Measurements from ENCODE around the gene GFER. TPM values are rescaled to one million over a fixed set of nuclear protein-coding genes. Genes with fewer than 3 reads are reported as not detected.

The GFER gene
- polyA plus RNA-seq, 1 donor: 48.5 TPM

- peak in 1 of 2 donors; percentile 58 for DNase-seq
- H3K27me3 ChIP-seq (ENCODE audit: control insufficient read depth, insufficient read depth, low read length): peaks cover 45% of the 10 kb centered on the region
- WGBS (ENCODE audit: insufficient coverage, low lambda C conversion rate): no CpG with 5 or more reads among the region's 6 CpGs
These were observed 2.6 kb upstream of the GFER start, which contains the start of gene NOXO1 for GRCh38 chr16:1981398-1981836. TSS of gene NOXO1 (minus strand) at chr16:1981469. CDS start at chr16:1981179, 290 bp downstream.

GRCh38 chr16:1982013-1982433 is 2.0 kb upstream of the GFER start:
- Histone ChIP-seq H3K27ac (ENCODE audit: low read length) (no peak overlapping the region), H3K36me3 (ENCODE audit: control insufficient read depth, insufficient read depth, low read length) (peaks cover 33% of the 10 kb centered on the region), H3K9me3 (ENCODE audit: control insufficient read depth, low read depth, low read length) (peaks cover 12% of the 10 kb centered on the region), H3K4me1 (ENCODE audit: control insufficient read depth, insufficient read depth, low read length) (peaks cover 63% of the 10 kb centered on the region), H3K27me3 (ENCODE audit: control insufficient read depth, insufficient read depth, low read length) (peaks cover 45% of the 10 kb centered on the region), H3K4me3 (ENCODE audit: low read length) (no peak overlapping the region)
- no CpG with 5 or more reads among the region's 5 CpGs for WGBS (ENCODE audit: insufficient coverage, low lambda C conversion rate)
- peak in 1 of 2 donors; percentile 29 for DNase-seq

More at GRCh38 chr16:1981398-1981836, 2.6 kb upstream of the GFER start, which contains the start of gene NOXO1:
- Histone ChIP-seq H3K36me3 (ENCODE audit: control insufficient read depth, insufficient read depth, low read length) (peaks cover 33% of the 10 kb centered on the region), H3K4me1 (ENCODE audit: control insufficient read depth, insufficient read depth, low read length) (peaks cover 63% of the 10 kb centered on the region), H3K9me3 (ENCODE audit: control insufficient read depth, low read depth, low read length) (peaks cover 12% of the 10 kb centered on the region), H3K4me3 (ENCODE audit: low read length) (no peak within 1 kb of the TSS), H3K27ac (ENCODE audit: low read length) (no peak within 1 kb of the TSS)

- Histone ChIP-seq H3K4me1 (ENCODE audit: control insufficient read depth, insufficient read depth, low read length) (peaks cover 63% of the 10 kb centered on the region), H3K9me3 (ENCODE audit: control insufficient read depth, low read depth, low read length) (peaks cover 9% of the 10 kb centered on the region)
These were observed 926 bp upstream of the GFER start for GRCh38 chr16:1982991-1983543.

GRCh38 chr16:1984347-1985225 is 593 bp downstream of the GFER start:
- Histone ChIP-seq H3K27ac (ENCODE audit: low read length) (peak overlapping the region; percentile 58), H3K27me3 (ENCODE audit: control insufficient read depth, insufficient read depth, low read length) (peaks cover 51% of the 10 kb centered on the region), H3K4me3 (ENCODE audit: low read length) (peak overlapping the region; percentile 60), H3K9me3 (ENCODE audit: control insufficient read depth, low read depth, low read length) (peaks cover 8% of the 10 kb centered on the region), H3K4me1 (ENCODE audit: control insufficient read depth, insufficient read depth, low read length) (peaks cover 60% of the 10 kb centered on the region), H3K36me3 (ENCODE audit: control insufficient read depth, insufficient read depth, low read length) (peaks cover 23% of the 10 kb centered on the region)
- WGBS (ENCODE audit: insufficient coverage, low lambda C conversion rate): no CpG with 5 or more reads among the region's 58 CpGs
- peak; percentile 55 to 74 for DNase-seq

More at GRCh38 chr16:1982991-1983543, 926 bp upstream of the GFER start:
- no peak for DNase-seq
- WGBS (ENCODE audit: insufficient coverage, low lambda C conversion rate): 60% methylated on average over 3 of the region's 19 CpGs
- Histone ChIP-seq H3K36me3 (ENCODE audit: control insufficient read depth, insufficient read depth, low read length) (peaks cover 27% of the 10 kb centered on the region), H3K27me3 (ENCODE audit: control insufficient read depth, insufficient read depth, low read length) (peaks cover 45% of the 10 kb centered on the region), H3K27ac (ENCODE audit: low read length) (no peak overlapping the region), H3K4me3 (ENCODE audit: low read length) (peak overlapping the region; percentile 17)

- Histone ChIP-seq H3K27ac (ENCODE audit: low read length) (peak overlapping the region; percentile 58), H3K4me1 (ENCODE audit: control insufficient read depth, insufficient read depth, low read length) (peaks cover 55% of the 10 kb centered on the region), H3K36me3 (ENCODE audit: control insufficient read depth, insufficient read depth, low read length) (peaks cover 23% of the 10 kb centered on the region), H3K27me3 (ENCODE audit: control insufficient read depth, insufficient read depth, low read length) (peaks cover 46% of the 10 kb centered on the region), H3K9me3 (ENCODE audit: control insufficient read depth, low read depth, low read length) (peaks cover 7% of the 10 kb centered on the region), H3K4me3 (ENCODE audit: low read length) (peak overlapping the region; percentile 60)
- no CpG with 5 or more reads among the region's 14 CpGs for WGBS (ENCODE audit: insufficient coverage, low lambda C conversion rate)
- DNase-seq: peak in 1 of 2 donors; percentile 56
These were observed 1.6 kb downstream of the GFER start for GRCh38 chr16:1985466-1986150.

- Histone ChIP-seq H3K9me3 (ENCODE audit: control insufficient read depth, low read depth, low read length) (peaks cover 13% of the 10 kb centered on the region), H3K27ac (ENCODE audit: low read length) (no peak overlapping the region), H3K4me1 (ENCODE audit: control insufficient read depth, insufficient read depth, low read length) (peaks cover 52% of the 10 kb centered on the region), H3K27me3 (ENCODE audit: control insufficient read depth, insufficient read depth, low read length) (peaks cover 41% of the 10 kb centered on the region), H3K4me3 (ENCODE audit: low read length) (no peak overlapping the region), H3K36me3 (ENCODE audit: control insufficient read depth, insufficient read depth, low read length) (peaks cover 23% of the 10 kb centered on the region)
- DNase-seq: no peak
- no CpG with 5 or more reads among the region's 10 CpGs for WGBS (ENCODE audit: insufficient coverage, low lambda C conversion rate)
These were observed 3.2 kb downstream of the GFER start for GRCh38 chr16:1987198-1987597.

- peaks cover 23% of the 10 kb centered on the region for H3K36me3 ChIP-seq (ENCODE audit: control insufficient read depth, insufficient read depth, low read length)
- peak within 1 kb of the TSS; percentile 33 for H3K4me3 ChIP-seq (ENCODE audit: low read length)
- H3K4me1 ChIP-seq (ENCODE audit: control insufficient read depth, insufficient read depth, low read length): peaks cover 41% of the 10 kb centered on the region
- DNase-seq: no peak
- no peak within 1 kb of the TSS for H3K27ac ChIP-seq (ENCODE audit: low read length)
- H3K27me3 ChIP-seq (ENCODE audit: control insufficient read depth, insufficient read depth, low read length): peaks cover 30% of the 10 kb centered on the region
- H3K9me3 ChIP-seq (ENCODE audit: control insufficient read depth, low read depth, low read length): peaks cover 21% of the 10 kb centered on the region
- WGBS (ENCODE audit: insufficient coverage, low lambda C conversion rate): no CpG with 5 or more reads among the region's 67 CpGs
These were observed 5.5 kb downstream of the GFER start, which contains the start of gene SYNGR3 for GRCh38 chr16:1989209-1990100. TSS of gene SYNGR3 (plus strand) at chr16:1989970. CDS start at chr16:1990103, 133 bp downstream.

- no peak overlapping the region for H3K27ac ChIP-seq (ENCODE audit: low read length)
- H3K4me3 ChIP-seq (ENCODE audit: low read length): no peak overlapping the region
- no CpG with 5 or more reads among the region's 25 CpGs for WGBS (ENCODE audit: insufficient coverage, low lambda C conversion rate)
- peaks cover 39% of the 10 kb centered on the region for H3K4me1 ChIP-seq (ENCODE audit: control insufficient read depth, insufficient read depth, low read length)
- H3K9me3 ChIP-seq (ENCODE audit: control insufficient read depth, low read depth, low read length): peaks cover 21% of the 10 kb centered on the region
- H3K27me3 ChIP-seq (ENCODE audit: control insufficient read depth, insufficient read depth, low read length): peaks cover 30% of the 10 kb centered on the region
- DNase-seq: no peak
- peaks cover 23% of the 10 kb centered on the region for H3K36me3 ChIP-seq (ENCODE audit: control insufficient read depth, insufficient read depth, low read length)
These were observed 6.0 kb downstream of the GFER start for GRCh38 chr16:1990101-1990350.

- Histone ChIP-seq H3K4me1 (ENCODE audit: control insufficient read depth, insufficient read depth, low read length) (peaks cover 33% of the 10 kb centered on the region), H3K4me3 (ENCODE audit: low read length) (peak overlapping the region; percentile 33), H3K27ac (ENCODE audit: low read length) (no peak overlapping the region), H3K9me3 (ENCODE audit: control insufficient read depth, low read depth, low read length) (peaks cover 21% of the 10 kb centered on the region), H3K27me3 (ENCODE audit: control insufficient read depth, insufficient read depth, low read length) (peaks cover 30% of the 10 kb centered on the region), H3K36me3 (ENCODE audit: control insufficient read depth, insufficient read depth, low read length) (peaks cover 18% of the 10 kb centered on the region)
- peak in 1 of 2 donors; percentile 45 for DNase-seq
- no CpG with 5 or more reads among the region's 50 CpGs for WGBS (ENCODE audit: insufficient coverage, low lambda C conversion rate)
These were observed 6.5 kb downstream of the GFER start for GRCh38 chr16:1990351-1991134.
